GM19468 (cell line): ENCODE results near the gene PLPP6.
"Not testable (repeated sequence)": the region's sequence is repeated elsewhere in the genome, so short reads cannot be mapped to it uniquely, and the experiment has no call there.

Experiments
- ATAC-seq: cut with Tn5 transposase; IDR thresholded peaks from one replicate; pipeline ENCODE4 v1.9.1; 2021; ENCODE audit warnings: mild to moderate bottlenecking, moderate library complexity, moderate number of reproducible peaks; ENCODE audit not compliant: unreplicated experiment; ENCODE audit errors: extremely low read depth

Gene PLPP6

DNA sequence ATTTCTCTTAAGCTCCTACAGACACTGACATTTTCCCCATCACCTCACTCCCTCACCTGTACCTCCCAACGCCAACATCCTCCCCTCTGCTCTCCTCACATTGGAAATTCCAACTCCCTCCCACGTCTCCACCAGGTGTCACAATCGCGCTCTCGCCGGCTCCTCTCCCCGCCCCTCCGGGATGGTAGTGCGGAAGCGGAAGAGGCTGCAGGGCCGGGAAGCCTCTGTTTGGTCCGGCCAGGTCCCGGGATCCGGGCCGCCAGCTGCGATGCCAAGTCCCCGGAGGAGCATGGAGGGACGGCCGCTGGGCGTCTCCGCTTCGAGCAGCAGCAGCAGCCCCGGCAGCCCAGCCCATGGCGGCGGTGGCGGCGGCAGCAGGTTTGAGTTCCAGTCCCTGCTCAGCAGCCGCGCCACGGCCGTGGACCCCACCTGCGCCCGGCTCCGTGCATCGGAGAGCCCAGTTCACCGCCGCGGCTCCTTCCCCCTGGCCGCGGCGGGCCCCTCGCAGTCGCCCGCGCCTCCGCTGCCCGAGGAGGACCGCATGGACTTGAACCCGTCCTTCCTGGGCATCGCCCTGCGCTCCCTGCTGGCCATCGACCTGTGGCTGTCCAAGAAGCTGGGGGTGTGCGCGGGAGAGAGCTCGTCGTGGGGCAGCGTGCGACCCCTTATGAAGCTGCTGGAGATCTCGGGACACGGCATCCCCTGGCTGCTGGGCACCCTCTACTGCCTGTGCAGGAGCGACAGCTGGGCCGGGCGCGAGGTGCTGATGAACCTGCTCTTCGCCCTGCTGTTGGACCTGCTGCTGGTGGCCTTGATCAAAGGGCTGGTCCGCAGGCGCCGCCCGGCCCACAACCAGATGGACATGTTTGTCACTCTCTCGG is at the start of gene PLPP6:
PLPP6 (plus strand) TSS at position 187 of the 881 bp plus-strand sequence; CDS start at position 269, 82 bp downstream.
- ATAC-seq = peak; percentile 72

DNA sequence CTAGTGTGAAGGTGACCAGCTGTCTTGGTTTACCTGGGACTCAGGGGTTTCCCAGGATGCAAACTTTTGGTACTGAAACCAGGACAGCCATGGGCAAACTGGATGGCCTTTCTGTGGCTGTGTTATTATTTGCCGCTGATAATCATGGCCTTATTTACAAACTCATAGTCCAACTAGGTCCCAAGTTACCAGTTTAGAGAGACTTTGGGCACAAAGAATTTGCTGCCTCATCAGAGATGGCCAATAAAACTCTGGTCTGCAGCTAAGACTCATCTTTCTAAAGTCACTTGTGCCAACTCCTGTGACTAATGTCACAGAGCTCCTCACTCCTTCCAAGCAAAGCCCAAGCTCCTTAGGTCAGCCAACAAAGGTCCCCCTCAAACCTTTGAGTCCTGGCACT is 47.5 kb upstream of the PLPP6 start:
- ATAC-seq = no peak

- no peak for ATAC-seq
These were observed 46.8 kb upstream of the PLPP6 start for GRCh38 chr9:4615251-4615650.

GRCh38 chr9:4615778-4616177 is 46.3 kb upstream of the PLPP6 start:
- no peak for ATAC-seq

DNA sequence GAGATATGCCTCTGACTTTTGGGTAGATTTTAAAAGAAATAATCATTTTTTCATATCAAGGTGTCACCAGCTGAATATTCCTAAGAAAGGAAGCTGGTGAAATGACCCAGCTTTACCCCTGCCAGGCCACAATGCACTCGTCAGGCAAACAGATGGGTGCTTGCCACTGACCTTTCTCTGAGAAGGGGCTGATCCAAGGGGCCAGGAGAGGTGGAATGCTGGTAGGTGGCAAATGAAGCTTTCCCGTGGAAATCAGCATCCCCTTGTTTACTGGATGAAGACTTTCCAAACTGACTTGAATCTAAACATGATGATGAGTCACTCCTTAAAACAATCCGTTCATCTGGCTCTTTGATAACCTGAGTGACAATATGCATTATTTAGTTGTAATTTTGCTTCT is 44.3 kb upstream of the PLPP6 start:
- no peak for ATAC-seq

DNA sequence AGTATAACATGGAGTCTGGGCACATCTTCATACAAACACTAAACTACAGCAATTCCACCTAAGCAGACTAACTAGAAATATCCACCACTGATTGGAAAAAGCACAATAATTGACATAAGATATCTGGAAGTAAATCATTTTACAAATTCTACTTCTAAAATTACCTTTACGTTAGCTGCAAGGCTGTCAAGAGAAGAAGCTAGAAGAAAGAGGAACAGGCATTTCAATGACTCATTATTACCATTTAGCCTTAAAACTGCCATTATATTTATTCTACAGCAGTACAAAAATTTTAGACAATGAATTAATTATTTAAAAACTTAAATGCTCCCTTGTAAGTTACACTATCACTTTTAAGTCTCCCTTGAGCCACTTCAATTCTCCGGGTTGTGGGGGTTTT is 43.4 kb upstream of the PLPP6 start:
- no peak for ATAC-seq

- no peak for ATAC-seq
These were observed 41.9 kb upstream of the PLPP6 start for GRCh38 chr9:4620057-4620765.

DNA sequence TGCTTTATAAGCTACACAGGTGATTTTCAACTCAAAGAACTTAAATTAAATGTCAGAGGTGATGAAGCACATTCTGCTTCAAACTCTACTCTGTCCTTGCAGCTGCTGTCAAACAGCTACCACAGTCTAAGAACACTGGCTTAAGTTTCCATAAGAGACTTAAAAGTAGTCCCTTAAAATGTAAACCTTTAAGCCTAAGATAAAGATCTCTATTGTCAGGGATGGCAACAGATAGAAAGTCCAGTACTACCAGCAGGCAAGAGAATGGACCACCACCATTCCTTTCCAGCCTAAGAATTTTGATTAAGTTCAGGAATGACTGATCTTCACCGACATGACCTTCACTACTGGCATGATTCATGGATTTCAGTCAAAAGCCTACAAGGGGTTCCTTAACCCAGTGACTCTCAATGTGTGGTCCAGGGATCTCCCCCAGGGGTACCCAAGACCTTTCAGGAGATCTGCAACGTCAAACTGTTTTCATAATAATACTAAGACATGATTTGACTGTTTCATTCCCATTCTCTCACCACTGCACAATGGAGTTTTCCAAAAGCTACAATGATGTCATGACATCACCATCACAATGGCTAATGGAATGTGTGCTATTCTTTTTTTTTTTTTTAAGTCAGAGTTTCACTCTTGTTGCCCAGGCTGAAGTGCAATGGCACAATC is 41.1 kb upstream of the PLPP6 start:
- ATAC-seq = no peak

- ATAC-seq = no peak
These were observed 40.1 kb upstream of the PLPP6 start for GRCh38 chr9:4622016-4622415.

- no peak for ATAC-seq
These were observed 31.3 kb upstream of the PLPP6 start for GRCh38 chr9:4630836-4631235.

GRCh38 chr9:4638968-4639367 is 23.1 kb upstream of the PLPP6 start:
- no peak for ATAC-seq

- ATAC-seq = no peak
These were observed 22.7 kb upstream of the PLPP6 start for GRCh38 chr9:4639420-4639819.

- no peak for ATAC-seq
These were observed 22.1 kb upstream of the PLPP6 start for GRCh38 chr9:4640027-4640426.

DNA sequence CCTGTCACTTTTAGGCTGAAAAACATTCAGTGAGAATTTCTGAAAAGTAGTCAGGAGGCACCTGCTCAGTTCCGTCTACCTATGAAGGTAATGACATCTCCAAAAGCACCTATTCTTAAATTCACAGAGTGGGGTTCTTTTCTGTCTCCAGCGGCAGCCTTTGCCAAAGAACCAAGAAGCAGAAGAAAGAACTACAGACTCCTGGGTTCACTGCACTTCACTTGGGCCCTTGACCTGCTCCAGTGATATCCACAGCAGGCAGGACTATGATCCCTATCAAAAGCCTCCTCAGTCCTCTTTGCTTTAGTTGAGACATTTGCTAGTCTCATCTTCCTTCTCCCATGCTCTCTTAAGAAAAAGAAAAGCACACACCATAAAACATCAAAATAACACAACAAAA is 19.7 kb upstream of the PLPP6 start:
- no peak for ATAC-seq

- ATAC-seq = no peak
These were observed 8.0 kb upstream of the PLPP6 start for GRCh38 chr9:4654084-4654483.

DNA sequence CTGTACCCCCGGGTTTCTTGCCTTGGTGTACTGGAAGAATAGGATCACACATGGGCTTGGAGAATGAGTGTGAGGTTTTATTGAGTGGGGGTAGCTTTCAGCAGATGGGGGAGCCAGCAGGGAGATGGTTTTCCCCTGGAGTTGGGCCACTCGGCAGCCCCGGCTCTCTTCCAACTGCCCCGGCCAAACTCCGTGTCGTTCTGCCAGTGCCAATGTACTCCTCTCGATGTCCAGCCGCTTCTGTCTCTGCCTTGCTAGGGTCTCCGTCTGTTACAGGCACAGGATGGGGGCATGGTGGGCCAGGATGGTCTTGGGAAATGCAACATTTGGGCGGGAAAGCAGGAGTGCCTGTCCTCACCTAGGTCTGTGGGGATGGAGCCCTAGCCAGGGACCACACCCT is 7.6 kb upstream of the PLPP6 start:
- no peak for ATAC-seq

- not testable (repeated sequence) for ATAC-seq
These were observed 5.9 kb upstream of the PLPP6 start for GRCh38 chr9:4656196-4656595.

DNA sequence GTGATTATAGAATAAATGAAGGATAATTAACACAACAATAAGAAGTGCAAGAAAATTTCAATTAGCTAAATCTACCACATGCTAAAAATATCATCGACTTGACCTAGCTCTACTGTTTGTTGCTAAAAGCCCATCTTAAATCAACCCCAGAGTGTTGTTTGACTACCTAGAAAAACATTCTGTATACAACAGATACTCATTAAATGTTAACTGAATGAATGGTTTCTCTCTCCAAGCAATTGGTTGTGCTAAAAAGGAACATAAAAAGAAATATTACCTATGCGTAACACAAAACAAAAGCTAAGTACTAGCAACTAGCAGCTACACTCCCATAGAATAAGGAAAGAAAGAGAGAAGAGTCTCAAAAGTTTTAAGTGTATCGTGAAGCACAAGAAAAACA is 5.5 kb upstream of the PLPP6 start:
- ATAC-seq = no peak

- ATAC-seq = no peak
These were observed 4.5 kb upstream of the PLPP6 start for GRCh38 chr9:4657426-4658159.

DNA sequence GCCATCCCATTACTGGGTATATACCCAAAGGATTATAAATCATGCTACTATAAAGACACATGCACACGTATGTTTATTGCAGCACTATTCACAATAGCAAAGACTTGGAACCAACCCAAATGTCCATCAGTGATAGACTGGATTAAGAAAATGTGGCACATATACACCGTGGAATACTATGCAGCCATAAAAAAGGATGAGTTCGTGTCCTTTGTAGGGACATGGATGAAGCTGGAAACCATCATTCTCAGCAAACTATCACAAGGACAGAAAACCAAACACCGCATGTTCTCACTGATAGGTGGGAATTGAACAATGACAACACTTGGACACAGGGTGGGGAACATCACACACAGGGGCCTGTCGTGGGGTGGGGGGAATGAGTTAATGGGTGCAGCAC is 1.4 kb upstream of the PLPP6 start:
- ATAC-seq = not testable (repeated sequence)
